Tibial nerve (tissue), 4 donors: ENCODE data around the gene RBL2. TPM values are rescaled to one million over a fixed set of nuclear protein-coding genes. Genes with fewer than 3 reads are reported as not detected.

ENCODE experiments used
- DNase-seq, 2 donors: peaks; one replicate each; pipeline ENCODE4 v3.0.0-alpha.2; 2019; ENCODE audit warnings: low spot score in 2 of 2
- H3K27ac ChIP-seq, 4 donors: fragments of 200-600 bp; sonication (generic) in 3 of 4; one replicate each; pipeline ENCODE4 v1.5.1; 2017 to 2019; ENCODE audit warnings: mild to moderate bottlenecking in 1 of 4
- H3K27me3 ChIP-seq, 2 donors: fragments of 200-600 bp; sonication (generic) in 1 of 2; one replicate each; pipeline versions ENCODE4 v1.5.1 to v1.6.0; 2017 to 2019
- H3K36me3 ChIP-seq, 3 donors: fragments of 200-600 bp; sonication (generic); one replicate each; pipeline ENCODE4 v1.5.1; 2018 to 2019
- H3K4me1 ChIP-seq, 4 donors: fragments of 200-600 bp; sonication (generic) in 3 of 4; one replicate each; pipeline ENCODE4 v1.5.1; 2017 to 2019
- H3K4me3 ChIP-seq, 4 donors: fragments of 200-600 bp; sonication (generic) in 3 of 4; one replicate each; pipeline ENCODE4 v1.5.1; 2017 to 2019; ENCODE audit warnings: mild to moderate bottlenecking in 1 of 4, moderate library complexity in 1 of 4
- H3K9me3 ChIP-seq, 4 donors: fragments of 200-600 bp; sonication (generic) in 3 of 4; one replicate each; pipeline ENCODE4 v1.5.1; 2017 to 2019
- EP300 ChIP-seq, 2 donors: sonication (generic); formaldehyde crosslinking; IDR thresholded peaks; one replicate each; pipeline ENCODE4 v1.6.1; 2017; ENCODE audit warnings: antibody characterized with exemption in 2 of 2, mild to moderate bottlenecking in 1 of 2
- POLR2A ChIP-seq, 2 donors: fragments of 450-650 bp; IDR thresholded peaks; one replicate each; pipeline ENCODE4 v1.6.1; 2017; ENCODE audit warnings: antibody characterized with exemption in 2 of 2, mild to moderate bottlenecking in 2 of 2, moderate library complexity in 2 of 2
- WGBS, 2 donors: methylation state at CpG; one replicate each; pipeline ENCODE4 v1.1.5; 2018; 5-methylcytosine and 5-hydroxymethylcytosine counted together
- total RNA-seq, 4 donors: library from RNA; depleted of rRNA; stranded (reverse); fragments of >200 nt; gene quantifications; one replicate each; pipeline ENCODE4 v1.1.0, GENCODE V29; 2016
- TF ChIP-seq, protein P1 (sequence below), 5 experiments: fragments of 200-600 bp in 3 of 5; fragments of 450-650 bp in 2 of 5; sonication (generic) in 3 of 5; IDR thresholded peaks; one replicate each; pipeline ENCODE4 v1.5.1; 2016 to 2019; ENCODE audit warnings: antibody characterized with exemption in 5 of 5, mild to moderate bottlenecking in 3 of 5, moderate library complexity in 2 of 5

RBL2 gene
- total RNA-seq, 4 donors from 2014 or later: 98.1 to 139 (median 127) TPM

DNA sequence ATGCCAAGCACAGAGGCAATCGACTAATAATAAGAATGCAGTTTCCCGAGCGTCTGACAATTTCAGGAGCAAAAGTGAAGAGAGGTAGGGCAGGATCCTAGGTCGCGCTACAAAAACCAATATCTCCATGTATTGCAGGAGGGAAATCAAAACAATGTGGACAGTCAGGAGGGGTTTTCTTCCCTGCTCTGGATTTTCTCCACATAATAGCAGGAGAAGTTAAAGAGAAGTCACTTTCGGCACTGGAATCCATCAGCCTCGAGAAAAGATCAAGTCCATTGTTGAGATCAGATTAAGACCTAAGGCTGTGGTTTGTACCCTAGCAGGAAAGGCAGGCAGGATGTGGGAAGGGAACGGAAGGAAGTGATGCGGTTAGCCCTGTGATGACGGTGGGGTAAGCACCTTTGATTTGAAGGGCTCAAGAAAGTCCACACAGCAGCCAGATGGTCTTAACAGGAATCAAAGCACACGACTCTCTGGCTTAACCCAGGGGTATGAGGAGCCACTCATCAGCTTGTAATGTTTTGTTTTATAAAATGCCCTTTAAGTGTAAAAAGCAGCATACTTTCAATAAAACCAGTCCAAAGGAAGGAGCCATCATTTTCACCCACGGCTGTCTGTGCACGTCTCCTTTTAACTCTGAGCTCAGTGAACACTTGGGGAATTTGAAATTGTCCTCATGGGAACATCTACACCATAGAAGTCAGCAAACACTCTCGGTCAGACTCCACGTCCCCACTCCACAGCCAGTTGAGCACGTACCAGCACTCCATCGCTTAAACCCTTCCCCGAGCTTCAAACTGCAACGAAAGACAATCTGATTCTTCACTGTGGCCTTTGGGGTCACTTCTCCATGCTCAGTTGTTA, 84.5 kb downstream of the RBL2 start:
- peak overlapping the region in 1 of 4 donors; percentile 21 for H3K4me3 ChIP-seq
- H3K4me1 ChIP-seq: no peaks in the 10 kb centered on the region
- H3K27ac ChIP-seq: peak overlapping the region in 3 of 4 donors; percentile 65 to 74 (median 69)
- peak in 1 of 2 donors; percentile 37 for DNase-seq
- H3K36me3 ChIP-seq: no peaks in the 10 kb centered on the region
- TF ChIP-seq POLR2A (IDR thresholded peaks at IDR 0.05) (no peak), EP300 (IDR thresholded peaks at IDR 0.05) (peak; percentile 68 to 79)
- TF ChIP-seq, protein P1, sequence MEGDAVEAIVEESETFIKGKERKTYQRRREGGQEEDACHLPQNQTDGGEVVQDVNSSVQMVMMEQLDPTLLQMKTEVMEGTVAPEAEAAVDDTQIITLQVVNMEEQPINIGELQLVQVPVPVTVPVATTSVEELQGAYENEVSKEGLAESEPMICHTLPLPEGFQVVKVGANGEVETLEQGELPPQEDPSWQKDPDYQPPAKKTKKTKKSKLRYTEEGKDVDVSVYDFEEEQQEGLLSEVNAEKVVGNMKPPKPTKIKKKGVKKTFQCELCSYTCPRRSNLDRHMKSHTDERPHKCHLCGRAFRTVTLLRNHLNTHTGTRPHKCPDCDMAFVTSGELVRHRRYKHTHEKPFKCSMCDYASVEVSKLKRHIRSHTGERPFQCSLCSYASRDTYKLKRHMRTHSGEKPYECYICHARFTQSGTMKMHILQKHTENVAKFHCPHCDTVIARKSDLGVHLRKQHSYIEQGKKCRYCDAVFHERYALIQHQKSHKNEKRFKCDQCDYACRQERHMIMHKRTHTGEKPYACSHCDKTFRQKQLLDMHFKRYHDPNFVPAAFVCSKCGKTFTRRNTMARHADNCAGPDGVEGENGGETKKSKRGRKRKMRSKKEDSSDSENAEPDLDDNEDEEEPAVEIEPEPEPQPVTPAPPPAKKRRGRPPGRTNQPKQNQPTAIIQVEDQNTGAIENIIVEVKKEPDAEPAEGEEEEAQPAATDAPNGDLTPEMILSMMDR (IDR thresholded peaks at IDR 0.05): no peak
- 66 to 68% methylated on average over 19 of the region's 19 CpGs for WGBS, 2 donors
- no peaks in the 10 kb centered on the region for H3K9me3 ChIP-seq
- no peaks in the 10 kb centered on the region for H3K27me3 ChIP-seq

- no peaks in the 10 kb centered on the region for H3K27me3 ChIP-seq
- H3K27ac ChIP-seq: peak overlapping the region in 3 of 4 donors; percentile 65 to 74 (median 69)
- TF ChIP-seq EP300 (IDR thresholded peaks at IDR 0.05) (no peak), POLR2A (IDR thresholded peaks at IDR 0.05) (no peak)
- TF ChIP-seq, protein P1 (IDR thresholded peaks at IDR 0.05): no peak
- no peaks in the 10 kb centered on the region for H3K9me3 ChIP-seq
- H3K4me1 ChIP-seq: no peaks in the 10 kb centered on the region
- H3K4me3 ChIP-seq: no peak overlapping the region
- no peak for DNase-seq
- no peaks in the 10 kb centered on the region for H3K36me3 ChIP-seq
- 83 to 91% methylated on average over 8 of the region's 8 CpGs for WGBS, 2 donors
Observed at GRCh38 chr16:53519417-53520091, 85.3 kb downstream of the RBL2 start.

- no peak for DNase-seq
- no peaks in the 10 kb centered on the region for H3K9me3 ChIP-seq
- H3K27me3 ChIP-seq: no peaks in the 10 kb centered on the region
- WGBS, 2 donors: 91 to 93% methylated on average over 21 of the region's 21 CpGs
- no peaks in the 10 kb centered on the region for H3K4me1 ChIP-seq
- TF ChIP-seq POLR2A (IDR thresholded peaks at IDR 0.05) (no peak), EP300 (IDR thresholded peaks at IDR 0.05) (no peak)
- TF ChIP-seq, protein P1 (IDR thresholded peaks at IDR 0.05): no peak
- no peak overlapping the region for H3K4me3 ChIP-seq
- no peak overlapping the region for H3K27ac ChIP-seq
- H3K36me3 ChIP-seq: no peaks in the 10 kb centered on the region
Observed at GRCh38 chr16:53523126-53523804, 89.0 kb downstream of the RBL2 start.

DNA sequence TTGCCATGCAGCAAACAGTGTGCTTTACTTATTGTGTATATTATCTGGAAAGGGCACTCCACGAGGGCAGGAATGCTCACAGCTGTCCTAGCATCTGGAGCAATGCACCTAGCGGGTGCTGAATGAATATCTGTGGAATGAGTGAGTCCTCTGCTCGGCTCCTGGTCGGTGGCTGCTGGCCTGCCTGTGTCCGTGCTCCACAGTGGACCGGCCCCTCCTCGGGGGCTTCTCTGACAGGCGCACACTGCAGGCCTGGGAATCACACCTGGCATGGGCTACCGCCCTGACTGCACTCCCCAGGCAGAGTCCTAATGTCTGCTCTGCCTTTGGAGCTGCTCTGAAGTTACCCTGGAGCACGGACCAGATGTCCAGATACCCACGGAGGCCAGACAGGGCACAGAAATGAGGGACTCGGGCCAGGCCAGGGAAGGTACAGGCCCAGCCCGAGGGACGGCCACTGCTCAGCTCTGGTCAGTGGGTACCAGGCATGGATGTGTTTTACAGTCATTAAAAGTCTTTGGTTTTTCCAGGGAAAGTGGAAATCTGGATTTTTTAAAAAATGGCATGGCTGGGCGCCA, 89.8 kb downstream of the RBL2 start:
- Histone ChIP-seq H3K4me1 (no peaks in the 10 kb centered on the region), H3K27me3 (no peaks in the 10 kb centered on the region), H3K9me3 (no peaks in the 10 kb centered on the region), H3K27ac (no peak overlapping the region), H3K4me3 (no peak overlapping the region), H3K36me3 (no peaks in the 10 kb centered on the region)
- 83 to 87% methylated on average over 11 to 15 of the region's 15 CpGs for WGBS, 2 donors
- TF ChIP-seq POLR2A (IDR thresholded peaks at IDR 0.05) (no peak), EP300 (IDR thresholded peaks at IDR 0.05) (no peak)
- TF ChIP-seq, protein P1 (IDR thresholded peaks at IDR 0.05): no peak
- no peak for DNase-seq
